ENCODE data around the gene EID2.

EID2 gene

GRCh38 chr19:39518975-39519374 is 21.0 kb downstream of the EID2 start:
- H3K27me3 ChIP-seq (ENCODE audit: control insufficient read depth in 1 of 2, insufficient read depth in 1 of 2, low read length in 2 of 2) = peaks cover 40 to 48% of the 10 kb centered on the region in 2 experiments
- H4K8ac ChIP-seq (ENCODE audit: low read length) = no peak overlapping the region
- no peak overlapping the region for H2BK5ac ChIP-seq (ENCODE audit: low read depth, low read length, poor library complexity, severe bottlenecking)
- H3K4me1 ChIP-seq (ENCODE audit: control insufficient read depth, insufficient read depth, low read depth, low read length) = peaks cover 13% of the 10 kb centered on the region
- DNase-seq = no peak
- H3K36me3 ChIP-seq (ENCODE audit: control insufficient read depth in 1 of 2, insufficient read depth in 2 of 2, low read depth in 1 of 2, low read length in 2 of 2) = no peaks in the 10 kb centered on the region
- H3K4me2 ChIP-seq (ENCODE audit: low read length, poor library complexity, severe bottlenecking) = no peak overlapping the region
- H3K27ac ChIP-seq (ENCODE audit: low read length, poor library complexity, severe bottlenecking) = no peak overlapping the region
- H3K79me1 ChIP-seq (replicated peaks; ENCODE audit: low read length, poor library complexity, severe bottlenecking) = peaks cover under 1% of the 10 kb centered on the region
- no peak overlapping the region for H3K18ac ChIP-seq (ENCODE audit: low read depth in 1 of 2, low read length in 2 of 2)
- no peak overlapping the region for H2BK12ac ChIP-seq (ENCODE audit: low read length in 2 of 2)
- H2BK120ac ChIP-seq (ENCODE audit: low read depth, low read length) = no peak overlapping the region
- H2AK5ac ChIP-seq (ENCODE audit: low read length, severe bottlenecking) = no peak overlapping the region
- WGBS = 80% methylated on average over 8 of the region's 9 CpGs
- H3K4me3 ChIP-seq (ENCODE audit: insufficient read depth in 1 of 2, low read depth in 1 of 2, low read length in 2 of 2) = no peak overlapping the region
- H2AFZ ChIP-seq (ENCODE audit: low read depth, low read length) = no peak overlapping the region
- H2BK15ac ChIP-seq (ENCODE audit: low read depth, poor library complexity, severe bottlenecking) = no peak overlapping the region
- H3K4ac ChIP-seq (ENCODE audit: low read depth in 1 of 2, low read length in 2 of 2) = no peak overlapping the region
- no peak overlapping the region for H3K14ac ChIP-seq (ENCODE audit: low read length in 2 of 2)
- H3K9ac ChIP-seq (ENCODE audit: low read length) = no peak overlapping the region
- no peaks in the 10 kb centered on the region for H3K9me3 ChIP-seq (ENCODE audit: control insufficient read depth, low read length)
- peak overlapping the region; percentile 28 for H4K91ac ChIP-seq (ENCODE audit: low read length)
- no peak overlapping the region for H3K23ac ChIP-seq (ENCODE audit: low read length in 2 of 2)

DNA sequence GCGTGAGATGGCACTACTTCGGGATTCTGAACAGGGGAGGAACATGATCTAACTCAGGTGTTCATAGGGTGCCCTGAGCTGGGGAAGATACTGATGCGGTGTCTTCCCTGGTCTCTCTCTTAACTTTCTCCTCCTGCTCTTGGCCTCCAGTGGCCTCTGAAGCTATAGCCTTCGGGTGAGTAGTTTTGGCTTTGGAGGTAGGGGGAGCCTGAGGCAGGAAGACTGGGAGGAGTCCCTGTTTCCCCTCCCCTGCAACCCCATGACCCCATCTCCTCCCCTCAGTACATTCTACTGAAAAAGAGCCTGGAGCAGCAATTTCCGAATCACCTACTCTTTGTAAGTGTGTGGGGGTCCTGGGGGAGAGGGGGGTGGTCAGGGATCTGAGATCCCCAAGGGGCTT is 21.5 kb downstream of the EID2 start:
- H3K4me1 ChIP-seq (ENCODE audit: control insufficient read depth, insufficient read depth, low read depth, low read length) = peaks cover 13% of the 10 kb centered on the region
- H3K79me1 ChIP-seq (replicated peaks; ENCODE audit: low read length, poor library complexity, severe bottlenecking) = no peaks in the 10 kb centered on the region
- no peak overlapping the region for H2BK15ac ChIP-seq (ENCODE audit: low read depth, poor library complexity, severe bottlenecking)
- no peak overlapping the region for H2BK120ac ChIP-seq (ENCODE audit: low read depth, low read length)
- H3K4ac ChIP-seq (ENCODE audit: low read depth in 1 of 2, low read length in 2 of 2) = no peak overlapping the region
- no peak overlapping the region for H3K4me3 ChIP-seq (ENCODE audit: insufficient read depth in 1 of 2, low read depth in 1 of 2, low read length in 2 of 2)
- H3K14ac ChIP-seq (ENCODE audit: low read length in 2 of 2) = no peak overlapping the region
- H3K9me3 ChIP-seq (ENCODE audit: control insufficient read depth, low read length) = no peaks in the 10 kb centered on the region
- H3K4me2 ChIP-seq (ENCODE audit: low read length, poor library complexity, severe bottlenecking) = no peak overlapping the region
- no CpG with 5 or more reads among the region's 5 CpGs for WGBS
- no peak overlapping the region for H2AK5ac ChIP-seq (ENCODE audit: low read length, severe bottlenecking)
- no peak overlapping the region for H3K27ac ChIP-seq (ENCODE audit: low read length, poor library complexity, severe bottlenecking)
- no peak overlapping the region for H3K9ac ChIP-seq (ENCODE audit: low read length)
- no peak overlapping the region for H2BK5ac ChIP-seq (ENCODE audit: low read depth, low read length, poor library complexity, severe bottlenecking)
- no peak overlapping the region for H2AFZ ChIP-seq (ENCODE audit: low read depth, low read length)
- no peak overlapping the region for H3K18ac ChIP-seq (ENCODE audit: low read depth in 1 of 2, low read length in 2 of 2)
- H4K91ac ChIP-seq (ENCODE audit: low read length) = no peak overlapping the region
- no peak overlapping the region for H3K23ac ChIP-seq (ENCODE audit: low read length in 2 of 2)
- no peak overlapping the region for H2BK12ac ChIP-seq (ENCODE audit: low read length in 2 of 2)
- no peaks in the 10 kb centered on the region for H3K36me3 ChIP-seq (ENCODE audit: control insufficient read depth in 1 of 2, insufficient read depth in 2 of 2, low read depth in 1 of 2, low read length in 2 of 2)
- DNase-seq = no peak
- peaks cover 45 to 53% of the 10 kb centered on the region in 2 experiments for H3K27me3 ChIP-seq (ENCODE audit: control insufficient read depth in 1 of 2, insufficient read depth in 1 of 2, low read length in 2 of 2)
- H4K8ac ChIP-seq (ENCODE audit: low read length) = no peak overlapping the region

GRCh38 chr19:39517432-39517831 is 22.5 kb downstream of the EID2 start:
- H2BK120ac ChIP-seq (ENCODE audit: low read depth, low read length) = no peak overlapping the region
- no peak overlapping the region for H4K8ac ChIP-seq (ENCODE audit: low read length)
- no peak for DNase-seq
- 66% methylated on average over 3 of the region's 3 CpGs for WGBS
- no peak overlapping the region for H3K27ac ChIP-seq (ENCODE audit: low read length, poor library complexity, severe bottlenecking)
- no peak overlapping the region for H4K91ac ChIP-seq (ENCODE audit: low read length)
- no peak overlapping the region for H2BK15ac ChIP-seq (ENCODE audit: low read depth, poor library complexity, severe bottlenecking)
- no peaks in the 10 kb centered on the region for H3K79me1 ChIP-seq (replicated peaks; ENCODE audit: low read length, poor library complexity, severe bottlenecking)
- no peak overlapping the region for H3K9ac ChIP-seq (ENCODE audit: low read length)
- H3K4ac ChIP-seq (ENCODE audit: low read depth in 1 of 2, low read length in 2 of 2) = no peak overlapping the region
- H3K23ac ChIP-seq (ENCODE audit: low read length in 2 of 2) = no peak overlapping the region
- H3K14ac ChIP-seq (ENCODE audit: low read length in 2 of 2) = no peak overlapping the region
- H2AK5ac ChIP-seq (ENCODE audit: low read length, severe bottlenecking) = no peak overlapping the region
- H2BK12ac ChIP-seq (ENCODE audit: low read length in 2 of 2) = no peak overlapping the region
- H3K9me3 ChIP-seq (ENCODE audit: control insufficient read depth, low read length) = no peaks in the 10 kb centered on the region
- no peak overlapping the region for H3K18ac ChIP-seq (ENCODE audit: low read depth in 1 of 2, low read length in 2 of 2)
- H3K4me2 ChIP-seq (ENCODE audit: low read length, poor library complexity, severe bottlenecking) = no peak overlapping the region
- no peaks in the 10 kb centered on the region for H3K36me3 ChIP-seq (ENCODE audit: control insufficient read depth in 1 of 2, insufficient read depth in 2 of 2, low read depth in 1 of 2, low read length in 2 of 2)
- H3K27me3 ChIP-seq (ENCODE audit: control insufficient read depth in 1 of 2, insufficient read depth in 1 of 2, low read length in 2 of 2) = peaks cover 54 to 63% of the 10 kb centered on the region in 2 experiments
- no peak overlapping the region for H3K4me3 ChIP-seq (ENCODE audit: insufficient read depth in 1 of 2, low read depth in 1 of 2, low read length in 2 of 2)
- H2BK5ac ChIP-seq (ENCODE audit: low read depth, low read length, poor library complexity, severe bottlenecking) = no peak overlapping the region
- no peak overlapping the region for H2AFZ ChIP-seq (ENCODE audit: low read depth, low read length)
- H3K4me1 ChIP-seq (ENCODE audit: control insufficient read depth, insufficient read depth, low read depth, low read length) = peaks cover 13% of the 10 kb centered on the region

- H3K4me1 ChIP-seq (ENCODE audit: control insufficient read depth, insufficient read depth, low read depth, low read length) = peaks cover 13% of the 10 kb centered on the region
- no peak overlapping the region for H2BK15ac ChIP-seq (ENCODE audit: low read depth, poor library complexity, severe bottlenecking)
- no peak overlapping the region for H3K9ac ChIP-seq (ENCODE audit: low read length)
- H2AFZ ChIP-seq (ENCODE audit: low read depth, low read length) = no peak overlapping the region
- H3K27ac ChIP-seq (ENCODE audit: low read length, poor library complexity, severe bottlenecking) = no peak overlapping the region
- H3K36me3 ChIP-seq (ENCODE audit: control insufficient read depth in 1 of 2, insufficient read depth in 2 of 2, low read depth in 1 of 2, low read length in 2 of 2) = no peaks in the 10 kb centered on the region
- H3K4me3 ChIP-seq (ENCODE audit: insufficient read depth in 1 of 2, low read depth in 1 of 2, low read length in 2 of 2) = no peak overlapping the region
- 54% methylated on average over 6 of the region's 6 CpGs for WGBS
- H2AK5ac ChIP-seq (ENCODE audit: low read length, severe bottlenecking) = no peak overlapping the region
- H2BK5ac ChIP-seq (ENCODE audit: low read depth, low read length, poor library complexity, severe bottlenecking) = no peak overlapping the region
- no peak overlapping the region for H4K91ac ChIP-seq (ENCODE audit: low read length)
- H2BK120ac ChIP-seq (ENCODE audit: low read depth, low read length) = no peak overlapping the region
- no peaks in the 10 kb centered on the region for H3K79me1 ChIP-seq (replicated peaks; ENCODE audit: low read length, poor library complexity, severe bottlenecking)
- no peak for DNase-seq
- H3K4me2 ChIP-seq (ENCODE audit: low read length, poor library complexity, severe bottlenecking) = no peak overlapping the region
- H3K18ac ChIP-seq (ENCODE audit: low read depth in 1 of 2, low read length in 2 of 2) = no peak overlapping the region
- H3K23ac ChIP-seq (ENCODE audit: low read length in 2 of 2) = no peak overlapping the region
- no peak overlapping the region for H2BK12ac ChIP-seq (ENCODE audit: low read length in 2 of 2)
- peaks cover 61 to 66% of the 10 kb centered on the region in 2 experiments for H3K27me3 ChIP-seq (ENCODE audit: control insufficient read depth in 1 of 2, insufficient read depth in 1 of 2, low read length in 2 of 2)
- no peak overlapping the region for H4K8ac ChIP-seq (ENCODE audit: low read length)
- no peak overlapping the region for H3K4ac ChIP-seq (ENCODE audit: low read depth in 1 of 2, low read length in 2 of 2)
- H3K14ac ChIP-seq (ENCODE audit: low read length in 2 of 2) = no peak overlapping the region
- H3K9me3 ChIP-seq (ENCODE audit: control insufficient read depth, low read length) = no peaks in the 10 kb centered on the region
These were observed 23.7 kb downstream of the EID2 start for GRCh38 chr19:39516270-39516669.

Measured in mesenchymal stem cell (in vitro differentiated cells and primary cell).